ENCODE results near the gene ARMH4.
A peak's percentile ranks its signal among the peaks of the same experiment; 100 is the strongest.

Gene ARMH4

DNA sequence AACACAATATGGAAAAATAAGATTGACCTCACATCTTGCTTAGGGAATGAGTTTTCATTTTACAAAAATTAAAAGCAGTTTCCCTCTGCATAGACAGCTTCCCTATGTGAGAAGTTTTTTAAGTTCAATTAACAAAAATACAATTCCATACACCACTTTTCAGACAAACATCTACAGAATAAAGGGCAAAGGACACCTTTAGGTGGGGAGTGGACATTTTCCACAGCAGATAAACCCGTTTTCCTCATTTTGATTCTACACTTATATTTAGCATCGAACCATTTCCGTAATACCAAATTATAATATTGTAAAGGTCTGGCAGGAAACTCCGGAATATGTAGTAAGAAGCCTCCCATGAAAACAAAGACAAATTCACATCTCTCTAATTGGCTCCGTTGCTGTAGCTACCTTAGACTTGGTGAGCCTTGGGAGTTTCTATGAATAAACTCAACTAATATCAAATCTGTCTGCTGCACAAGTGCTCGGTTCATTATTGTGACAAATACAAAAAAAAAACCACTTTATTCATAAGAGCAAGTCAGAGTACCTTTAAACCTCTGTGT, 1.7 kb downstream of the ARMH4 start:
- H3K4me2 ChIP-seq: peak overlapping the region in 1 of 11 experiments; percentile 99; a peak in 1 of 22 replicates
- no peak overlapping the region for H3K4me3 ChIP-seq
- peaks cover 6 to 18% (median 11%) of the 10 kb centered on the region in 10 experiments; a peak in 17 of 20 replicates for H3K4me1 ChIP-seq
- no peak for TF ChIP-seq Cebpa-rat (IDR thresholded peaks at IDR 0.05)
- H3K27ac ChIP-seq: no peak overlapping the region
- H3K36me3 ChIP-seq: no peaks in the 10 kb centered on the region
- H3K9me3 ChIP-seq (replicated peaks in 1 of 11): no peaks in the 10 kb centered on the region
- H3K27me3 ChIP-seq: peaks cover 33 to 46% (median 41%) of the 10 kb centered on the region in 11 experiments
- peaks cover 0 to 9% (median 0%) of the 10 kb centered on the region in 11 experiments; a peak in 3 of 22 replicates for H4K20me1 ChIP-seq
- H3K9ac ChIP-seq: no peak overlapping the region

DNA sequence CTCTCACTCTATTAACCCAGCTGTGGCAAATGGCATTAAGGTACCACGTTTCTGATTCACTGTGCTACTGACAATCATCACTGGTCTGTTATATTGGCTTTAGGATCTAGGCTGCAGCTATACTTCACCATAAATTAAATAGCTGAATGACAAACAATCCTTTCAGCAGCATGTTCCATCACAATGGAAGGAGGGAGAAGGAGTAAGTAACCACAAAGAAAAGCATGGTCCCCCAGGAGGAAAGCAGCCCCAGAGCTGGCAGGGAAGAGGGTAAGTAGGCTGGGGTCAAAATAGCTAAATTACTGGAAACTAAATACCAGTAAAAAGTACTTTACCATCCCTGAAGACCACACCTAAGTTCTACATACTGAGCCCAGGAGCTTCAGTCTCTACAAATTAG, 2.8 kb downstream of the ARMH4 start:
- Histone ChIP-seq H3K4me1 (peaks cover 6 to 18% (median 11%) of the 10 kb centered on the region in 10 experiments; a peak in 17 of 20 replicates), H3K27me3 (peaks cover 33 to 46% (median 41%) of the 10 kb centered on the region in 11 experiments), H4K20me1 (peaks cover 0 to 9% (median 0%) of the 10 kb centered on the region in 11 experiments; a peak in 3 of 22 replicates), H3K4me3 (no peak overlapping the region), H3K9me3 (replicated peaks in 1 of 11) (no peaks in the 10 kb centered on the region), H3K4me2 (no peak overlapping the region), H3K9ac (no peak overlapping the region), H3K27ac (no peak overlapping the region), H3K36me3 (no peaks in the 10 kb centered on the region)
- TF ChIP-seq Cebpa-rat (IDR thresholded peaks at IDR 0.05): no peak

GRCh38 chr14:58146399-58146798, 5.6 kb downstream of the ARMH4 start:
- peaks cover 0 to 6% (median 3%) of the 10 kb centered on the region in 10 experiments; a peak in 5 of 20 replicates for H3K4me1 ChIP-seq

DNA sequence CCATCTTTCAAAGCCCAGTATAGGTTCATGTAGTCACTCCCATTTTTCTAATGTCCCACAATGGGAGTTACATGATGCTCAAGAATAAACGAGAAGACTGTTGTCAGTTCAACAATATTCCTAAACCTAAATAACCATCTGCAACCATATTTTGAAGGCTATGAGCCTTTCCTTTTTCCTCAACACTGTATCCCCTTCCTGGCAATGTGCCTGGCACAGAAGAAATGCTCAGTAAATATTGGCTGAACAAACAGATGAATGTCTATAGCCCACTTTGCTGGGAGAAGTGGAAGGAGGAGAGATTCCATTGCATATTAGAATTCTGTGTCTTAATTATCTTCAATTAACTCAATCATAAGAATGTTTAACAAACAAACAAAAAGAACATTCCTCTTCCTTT, 6.1 kb downstream of the ARMH4 start:
- no peak for TF ChIP-seq Cebpa-rat (IDR thresholded peaks at IDR 0.05)
- peaks cover 0 to 6% (median 0%) of the 10 kb centered on the region in 11 experiments; a peak in 3 of 22 replicates for H4K20me1 ChIP-seq
- H3K27me3 ChIP-seq: peaks cover 19 to 22% (median 20%) of the 10 kb centered on the region in 11 experiments
- H3K9ac ChIP-seq: no peak overlapping the region
- no peak overlapping the region for H3K27ac ChIP-seq
- H3K36me3 ChIP-seq: no peaks in the 10 kb centered on the region
- peaks cover 0 to 2% (median under 1%) of the 10 kb centered on the region in 10 experiments; a peak in 3 of 20 replicates for H3K4me1 ChIP-seq
- H3K4me3 ChIP-seq: no peak overlapping the region
- H3K9me3 ChIP-seq (replicated peaks in 1 of 11): no peaks in the 10 kb centered on the region
- H3K4me2 ChIP-seq: no peak overlapping the region

More at GRCh38 chr14:58146399-58146798, 5.6 kb downstream of the ARMH4 start:
- Histone ChIP-seq H3K9ac (no peak overlapping the region), H3K4me3 (no peak overlapping the region), H3K4me2 (no peak overlapping the region), H4K20me1 (peaks cover 0 to 9% (median 0%) of the 10 kb centered on the region in 11 experiments; a peak in 3 of 22 replicates), H3K27me3 (peaks cover 23 to 27% (median 24%) of the 10 kb centered on the region in 11 experiments), H3K9me3 (replicated peaks in 1 of 11) (no peaks in the 10 kb centered on the region), H3K36me3 (no peaks in the 10 kb centered on the region), H3K27ac (no peak overlapping the region)
- TF ChIP-seq Cebpa-rat (IDR thresholded peaks at IDR 0.05): no peak

GRCh38 chr14:58143106-58143505, 8.9 kb downstream of the ARMH4 start:
- no peaks in the 10 kb centered on the region for H3K36me3 ChIP-seq
- H3K9ac ChIP-seq: no peak overlapping the region
- no peaks in the 10 kb centered on the region for H3K4me1 ChIP-seq
- TF ChIP-seq Cebpa-rat (IDR thresholded peaks at IDR 0.05): no peak
- no peak overlapping the region for H3K27ac ChIP-seq
- no peaks in the 10 kb centered on the region; a peak in 1 of 22 replicates for H4K20me1 ChIP-seq
- H3K27me3 ChIP-seq: no peaks in the 10 kb centered on the region
- H3K9me3 ChIP-seq (replicated peaks in 1 of 11): no peaks in the 10 kb centered on the region
- H3K4me3 ChIP-seq: no peak overlapping the region
- no peak overlapping the region for H3K4me2 ChIP-seq

DNA sequence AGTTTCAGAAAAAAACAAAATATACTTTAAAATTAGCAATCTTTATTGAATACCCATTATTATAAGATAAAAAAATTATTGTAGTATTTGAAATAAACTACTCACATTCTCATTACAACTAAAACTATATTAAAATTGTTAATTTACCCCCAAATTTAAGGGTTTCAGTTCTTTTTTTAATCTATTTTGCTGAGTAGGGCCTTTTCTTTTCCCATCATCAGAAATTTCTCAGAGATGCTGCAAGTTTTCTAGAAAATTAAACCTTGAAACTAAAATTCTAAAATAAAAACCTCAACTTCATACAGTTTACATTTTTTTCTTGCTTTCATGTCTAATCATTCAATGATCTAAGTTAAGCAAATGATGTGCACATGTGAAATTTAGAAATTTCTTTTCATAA, 10.1 kb downstream of the ARMH4 start:
- TF ChIP-seq Cebpa-rat (IDR thresholded peaks at IDR 0.05): no peak
- H3K4me3 ChIP-seq: no peak overlapping the region
- H3K9ac ChIP-seq: no peak overlapping the region
- no peaks in the 10 kb centered on the region for H3K9me3 ChIP-seq (replicated peaks in 1 of 11)
- H3K27me3 ChIP-seq: no peaks in the 10 kb centered on the region
- no peaks in the 10 kb centered on the region for H3K36me3 ChIP-seq
- no peaks in the 10 kb centered on the region for H3K4me1 ChIP-seq
- no peaks in the 10 kb centered on the region; a peak in 1 of 22 replicates for H4K20me1 ChIP-seq
- no peak overlapping the region for H3K27ac ChIP-seq
- no peak overlapping the region for H3K4me2 ChIP-seq

DNA sequence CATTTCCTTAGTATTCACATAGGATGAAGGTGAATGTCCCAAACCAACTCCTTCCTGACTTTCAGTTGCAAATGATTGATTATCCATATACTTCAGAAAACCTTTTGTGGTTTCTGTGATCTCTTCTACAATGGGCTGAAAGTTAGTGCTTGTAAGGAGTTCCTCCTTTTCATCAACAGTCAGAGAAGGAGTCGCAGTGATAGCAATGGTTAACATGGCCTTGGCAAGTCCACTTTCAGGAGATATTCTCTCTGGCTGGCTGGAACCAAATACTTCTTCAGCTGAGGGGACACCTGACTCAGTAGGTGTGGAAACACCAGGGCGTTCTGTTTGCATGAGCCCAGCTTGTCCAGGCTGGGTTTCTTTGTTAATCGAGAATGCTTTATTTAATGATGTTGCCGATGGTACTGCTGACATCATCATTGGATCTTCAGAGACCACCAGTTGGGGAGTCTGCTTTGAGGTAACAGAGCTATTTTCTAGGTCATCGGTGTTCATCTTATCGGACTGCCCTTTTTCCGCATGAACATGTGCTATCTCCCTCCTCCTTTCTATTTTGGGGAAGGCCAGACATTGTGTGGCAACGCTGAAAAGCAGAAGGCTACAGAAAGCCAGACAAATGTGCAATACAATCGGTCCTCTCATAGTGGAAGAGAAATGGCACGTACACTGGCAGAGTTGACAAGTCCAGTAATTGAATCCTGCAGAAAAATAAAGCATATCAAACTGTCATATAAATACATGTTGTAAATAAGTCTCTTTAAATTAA, 13.1 kb downstream of the ARMH4 start:
- Histone ChIP-seq H3K4me1 (no peaks in the 10 kb centered on the region), H3K36me3 (no peaks in the 10 kb centered on the region), H3K4me3 (no peak overlapping the region), H4K20me1 (no peaks in the 10 kb centered on the region; a peak in 1 of 22 replicates), H3K9ac (no peak overlapping the region), H3K27me3 (no peaks in the 10 kb centered on the region), H3K4me2 (no peak overlapping the region), H3K27ac (no peak overlapping the region), H3K9me3 (replicated peaks in 1 of 11) (no peaks in the 10 kb centered on the region)
- TF ChIP-seq Cebpa-rat (IDR thresholded peaks at IDR 0.05): no peak

DNA sequence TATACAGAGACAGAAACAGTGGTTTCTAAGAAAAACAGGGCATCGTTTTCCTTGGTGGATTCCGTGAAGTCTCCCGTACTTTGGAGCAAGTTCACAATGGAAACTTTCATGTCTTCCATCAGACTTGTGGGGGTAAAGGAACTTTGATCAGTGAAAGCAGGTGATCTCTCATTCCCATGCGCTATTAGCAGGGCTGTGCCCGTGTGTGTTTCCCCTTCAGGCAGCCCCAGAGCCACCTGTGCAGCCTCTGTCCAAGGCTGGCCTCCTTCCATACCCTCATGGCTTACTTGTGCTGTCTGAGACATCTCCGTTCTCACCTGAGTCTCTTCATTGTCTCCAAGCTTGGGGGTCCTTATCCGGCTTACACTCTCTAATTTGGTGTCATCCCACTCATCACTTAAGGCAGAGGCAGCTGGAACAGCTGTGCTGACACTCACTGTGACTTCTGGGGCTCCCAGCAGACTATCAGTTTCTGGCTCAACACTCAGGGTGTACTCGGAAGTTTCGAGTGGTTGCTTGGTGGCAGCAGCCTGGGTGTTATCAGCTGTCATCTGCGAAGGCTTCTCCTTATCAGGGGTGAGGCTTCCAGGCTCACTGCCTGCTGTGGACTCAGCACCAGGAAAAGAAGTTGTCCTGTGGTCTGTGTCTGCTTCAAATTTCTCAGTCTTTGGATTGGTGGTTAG, 13.8 kb downstream of the ARMH4 start:
- no peak overlapping the region for H3K4me3 ChIP-seq
- no peaks in the 10 kb centered on the region for H3K27me3 ChIP-seq
- H3K36me3 ChIP-seq: no peaks in the 10 kb centered on the region
- H3K4me1 ChIP-seq: no peaks in the 10 kb centered on the region
- H3K9me3 ChIP-seq (replicated peaks in 1 of 11): no peaks in the 10 kb centered on the region
- H3K4me2 ChIP-seq: no peak overlapping the region
- no peaks in the 10 kb centered on the region; a peak in 1 of 22 replicates for H4K20me1 ChIP-seq
- no peak overlapping the region for H3K9ac ChIP-seq
- no peak for TF ChIP-seq Cebpa-rat (IDR thresholded peaks at IDR 0.05)
- H3K27ac ChIP-seq: no peak overlapping the region

GRCh38 chr14:58133739-58134138, 18.3 kb downstream of the ARMH4 start:
- Histone ChIP-seq H3K4me2 (no peak overlapping the region), H3K27me3 (no peaks in the 10 kb centered on the region), H3K4me1 (no peaks in the 10 kb centered on the region), H3K4me3 (no peak overlapping the region), H3K27ac (no peak overlapping the region), H3K9me3 (replicated peaks in 1 of 11) (no peaks in the 10 kb centered on the region), H3K9ac (no peak overlapping the region), H4K20me1 (no peaks in the 10 kb centered on the region; a peak in 1 of 22 replicates), H3K36me3 (no peaks in the 10 kb centered on the region)
- no peak for TF ChIP-seq Cebpa-rat (IDR thresholded peaks at IDR 0.05)

All from BLaER1 treated with 17β-estradiol and CSF1 and Interleukin-3, amounts not matched to agents 10 nM and 100 nM (cell line).